Hippocampal formation (tissue), 2 donors: ENCODE results near the gene PCDHGA11.
"Not testable (repeated sequence)": the region's sequence is repeated elsewhere in the genome, so short reads cannot be mapped to it uniquely, and the experiment has no call there.

Experiments
- DNase-seq, 2 donors: peaks; one replicate each; lab custom pipeline; 2025; lab: John Stamatoyannopoulos, UW

The PCDHGA11 gene

DNA sequence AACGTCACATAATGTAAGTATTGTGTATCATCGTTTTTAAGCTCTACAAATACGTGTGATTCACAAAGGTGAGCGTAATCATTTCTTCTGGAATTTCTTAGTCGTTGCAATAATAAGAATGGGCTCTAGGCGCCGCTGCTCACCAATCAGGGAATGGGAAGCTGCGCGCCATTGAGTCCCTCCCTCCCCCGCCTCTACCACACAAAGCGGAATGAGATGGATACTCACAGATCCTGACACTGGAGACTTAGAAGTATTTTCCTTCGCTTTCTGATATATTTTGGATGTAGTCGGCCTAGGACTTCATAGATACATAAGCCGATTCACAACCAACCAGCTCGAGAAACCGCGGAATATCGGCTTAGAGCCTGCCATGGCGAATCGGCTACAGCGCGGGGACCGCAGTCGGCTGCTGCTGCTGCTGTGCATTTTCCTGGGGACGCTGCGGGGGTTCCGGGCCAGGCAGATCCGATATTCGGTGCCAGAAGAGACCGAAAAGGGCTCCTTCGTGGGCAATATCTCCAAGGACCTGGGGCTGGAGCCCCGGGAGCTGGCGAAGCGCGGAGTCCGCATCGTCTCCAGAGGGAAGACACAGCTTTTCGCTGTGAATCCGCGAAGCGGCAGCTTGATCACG, at the start of gene PCDHGA11:
Gene PCDHGA11 (plus strand): TSS at position 197 of the 634 bp plus-strand sequence. CDS start 177 bp downstream, at position 374.
- no peak for DNase-seq

DNA sequence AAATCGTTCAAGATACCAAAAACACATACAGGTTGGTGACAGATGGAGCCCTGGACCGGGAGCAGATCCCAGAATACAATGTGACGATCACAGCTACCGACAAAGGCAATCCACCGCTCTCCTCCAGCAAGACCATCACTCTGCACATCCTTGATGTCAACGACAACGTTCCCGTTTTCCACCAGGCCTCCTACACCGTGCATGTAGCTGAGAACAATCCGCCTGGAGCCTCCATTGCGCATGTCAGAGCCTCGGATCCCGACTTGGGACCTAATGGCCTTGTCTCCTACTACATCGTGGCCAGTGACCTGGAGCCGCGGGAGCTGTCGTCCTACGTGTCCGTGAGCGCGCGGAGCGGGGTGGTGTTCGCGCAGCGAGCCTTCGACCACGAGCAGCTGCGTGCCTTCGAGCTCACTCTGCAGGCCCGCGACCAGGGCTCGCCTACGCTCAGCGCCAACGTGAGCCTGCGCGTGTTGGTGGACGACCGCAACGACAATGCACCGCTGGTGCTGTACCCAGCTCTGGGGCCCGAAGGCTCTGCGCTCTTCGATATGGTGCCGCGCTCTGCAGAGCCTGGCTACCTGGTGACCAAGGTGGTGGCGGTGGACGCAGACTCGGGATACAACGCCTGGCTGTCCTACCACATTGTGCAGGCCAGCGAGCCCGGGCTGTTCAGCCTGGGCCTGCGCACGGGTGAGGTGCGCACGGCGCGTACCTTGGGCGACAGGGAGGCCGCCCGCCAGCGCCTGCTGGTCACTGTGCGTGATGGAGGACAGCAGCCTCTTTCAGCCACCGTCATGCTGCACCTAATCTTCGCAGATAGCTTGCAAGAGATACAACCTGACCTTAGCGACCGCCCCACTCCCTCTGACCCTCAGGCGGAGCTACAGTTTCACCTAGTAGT, 49.0 kb upstream of the PCDHGA11 start:
- DNase-seq = no peak

DNA sequence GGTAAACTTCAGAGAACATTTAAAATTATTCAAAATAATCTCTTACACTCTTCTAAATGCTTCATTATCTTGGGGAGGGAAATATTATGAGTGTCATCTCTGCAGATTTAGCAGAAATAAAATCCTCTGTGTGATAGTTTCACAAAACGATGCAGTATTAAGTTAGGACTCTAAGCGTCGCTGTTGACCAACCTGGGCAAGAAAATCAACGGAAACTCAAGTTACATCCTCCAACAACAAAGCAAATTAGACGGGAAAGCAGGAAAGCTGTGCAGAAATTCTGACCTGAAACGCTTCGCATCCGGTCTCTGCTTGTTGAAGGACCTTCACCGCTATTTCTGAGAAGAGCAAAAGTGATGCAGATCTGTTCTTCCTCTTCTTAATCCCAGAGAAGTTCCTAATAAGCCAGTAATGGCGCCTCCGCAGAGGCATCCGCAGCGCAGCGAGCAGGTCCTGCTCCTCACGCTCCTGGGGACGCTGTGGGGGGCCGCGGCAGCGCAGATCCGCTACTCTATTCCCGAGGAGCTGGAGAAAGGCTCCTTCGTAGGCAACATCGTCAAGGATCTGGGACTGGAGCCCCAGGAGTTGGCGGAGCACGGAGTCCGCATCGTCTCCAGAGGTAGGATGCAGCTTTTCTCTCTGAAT, 47.1 kb upstream of the PCDHGA11 start, which contains the start of gene PCDHGA6:
Gene PCDHGA6 (plus strand): TSS at position 219 of the 645 bp plus-strand sequence. CDS start 193 bp downstream, at position 412.
- no peak for DNase-seq

DNA sequence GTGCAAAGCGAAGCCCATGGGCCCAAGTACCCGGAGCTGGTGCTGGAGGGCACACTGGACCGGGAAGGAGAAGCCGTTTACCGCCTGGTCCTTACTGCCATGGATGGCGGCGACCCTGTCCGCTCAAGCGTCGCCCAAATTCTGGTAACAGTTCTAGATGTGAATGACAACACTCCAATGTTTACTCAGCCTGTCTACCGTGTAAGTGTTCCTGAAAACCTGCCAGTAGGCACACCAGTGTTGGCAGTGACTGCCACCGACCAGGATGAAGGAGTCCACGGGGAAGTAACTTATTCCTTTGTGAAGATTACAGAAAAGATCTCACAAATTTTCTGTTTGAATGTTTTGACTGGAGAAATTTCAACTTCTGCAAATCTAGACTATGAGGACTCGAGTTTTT, 46.2 kb upstream of the PCDHGA11 start:
- no peak for DNase-seq

DNA sequence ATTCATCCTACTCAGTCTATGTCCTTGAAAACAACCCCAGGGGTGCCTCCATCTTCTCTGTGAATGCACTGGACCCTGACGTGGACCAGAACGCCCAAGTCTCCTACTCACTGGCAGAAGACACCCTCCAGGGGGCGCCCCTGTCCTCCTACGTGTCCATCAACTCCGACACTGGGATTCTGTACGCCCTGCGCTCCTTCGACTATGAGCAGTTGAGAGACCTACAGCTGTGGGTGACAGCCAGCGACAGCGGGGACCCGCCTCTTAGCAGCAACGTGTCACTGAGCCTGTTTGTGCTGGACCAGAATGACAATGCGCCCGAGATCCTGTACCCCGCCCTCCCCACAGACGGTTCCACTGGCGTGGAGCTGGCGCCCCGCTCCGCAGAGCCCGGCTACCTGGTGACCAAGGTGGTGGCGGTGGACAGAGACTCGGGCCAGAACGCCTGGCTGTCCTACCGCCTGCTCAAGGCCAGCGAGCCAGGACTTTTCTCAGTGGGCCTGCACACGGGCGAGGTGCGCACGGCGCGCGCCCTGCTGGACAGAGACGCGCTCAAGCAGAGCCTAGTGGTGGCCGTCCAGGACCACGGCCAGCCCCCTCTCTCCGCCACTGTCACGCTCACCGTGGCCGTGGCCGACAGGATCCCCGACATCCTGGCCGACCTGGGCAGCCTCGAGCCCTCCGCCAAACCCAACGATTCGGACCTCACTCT, 45.3 kb upstream of the PCDHGA11 start:
- DNase-seq = not testable (repeated sequence)

DNA sequence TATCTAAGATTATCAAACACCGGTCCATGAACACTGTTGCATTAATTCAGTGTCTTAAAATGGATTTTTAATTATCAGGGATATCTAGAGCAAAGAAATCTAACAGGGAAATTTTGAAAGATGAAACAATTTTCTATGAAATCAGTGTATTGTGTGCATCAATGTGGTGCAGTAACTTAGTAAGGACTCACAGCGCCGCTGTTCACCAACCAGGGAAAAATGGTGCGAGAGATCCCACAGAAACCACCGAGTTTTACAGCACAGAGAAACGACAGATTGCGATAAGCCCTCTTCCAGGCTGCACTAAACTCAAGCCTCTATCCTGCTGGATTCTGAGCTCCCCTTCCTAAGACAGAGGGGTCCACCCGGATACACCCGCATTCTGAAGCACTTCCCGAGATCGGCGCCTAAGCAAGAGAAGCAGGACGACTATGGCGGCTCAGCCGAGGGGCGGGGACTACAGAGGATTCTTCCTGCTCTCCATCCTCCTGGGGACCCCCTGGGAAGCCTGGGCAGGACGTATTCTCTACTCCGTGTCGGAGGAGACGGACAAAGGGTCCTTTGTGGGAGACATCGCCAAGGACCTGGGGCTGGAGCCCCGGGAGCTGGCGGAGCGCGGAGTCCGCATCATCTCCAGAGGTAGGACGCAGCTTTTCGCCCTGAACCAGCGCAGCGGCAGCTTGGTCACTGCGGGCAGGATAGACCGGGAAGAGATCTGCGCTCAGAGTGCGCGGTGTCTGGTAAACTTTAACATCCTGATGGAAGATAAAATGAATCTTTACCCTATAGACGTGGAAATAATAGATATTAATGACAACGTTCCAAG, 38.2 kb upstream of the PCDHGA11 start, which contains the start of gene PCDHGA7:
Gene PCDHGA7 (plus strand): TSS at position 274 of the 826 bp plus-strand sequence. CDS start 158 bp downstream, at position 432.
- no peak for DNase-seq

DNA sequence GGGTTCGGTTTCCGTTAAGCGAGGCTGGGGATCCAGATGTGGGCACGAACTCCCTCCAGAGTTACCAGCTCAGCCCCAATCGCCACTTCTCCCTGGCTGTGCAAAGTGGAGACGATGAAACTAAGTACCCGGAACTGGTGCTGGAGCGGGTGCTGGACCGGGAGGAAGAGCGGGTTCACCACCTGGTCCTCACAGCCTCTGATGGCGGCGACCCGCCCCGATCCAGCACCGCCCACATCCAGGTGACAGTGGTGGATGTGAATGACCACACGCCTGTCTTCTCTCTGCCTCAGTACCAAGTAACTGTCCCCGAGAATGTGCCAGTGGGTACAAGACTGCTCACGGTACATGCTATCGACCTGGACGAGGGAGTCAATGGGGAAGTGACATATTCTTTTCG, 37.5 kb upstream of the PCDHGA11 start:
- DNase-seq = no peak

DNA sequence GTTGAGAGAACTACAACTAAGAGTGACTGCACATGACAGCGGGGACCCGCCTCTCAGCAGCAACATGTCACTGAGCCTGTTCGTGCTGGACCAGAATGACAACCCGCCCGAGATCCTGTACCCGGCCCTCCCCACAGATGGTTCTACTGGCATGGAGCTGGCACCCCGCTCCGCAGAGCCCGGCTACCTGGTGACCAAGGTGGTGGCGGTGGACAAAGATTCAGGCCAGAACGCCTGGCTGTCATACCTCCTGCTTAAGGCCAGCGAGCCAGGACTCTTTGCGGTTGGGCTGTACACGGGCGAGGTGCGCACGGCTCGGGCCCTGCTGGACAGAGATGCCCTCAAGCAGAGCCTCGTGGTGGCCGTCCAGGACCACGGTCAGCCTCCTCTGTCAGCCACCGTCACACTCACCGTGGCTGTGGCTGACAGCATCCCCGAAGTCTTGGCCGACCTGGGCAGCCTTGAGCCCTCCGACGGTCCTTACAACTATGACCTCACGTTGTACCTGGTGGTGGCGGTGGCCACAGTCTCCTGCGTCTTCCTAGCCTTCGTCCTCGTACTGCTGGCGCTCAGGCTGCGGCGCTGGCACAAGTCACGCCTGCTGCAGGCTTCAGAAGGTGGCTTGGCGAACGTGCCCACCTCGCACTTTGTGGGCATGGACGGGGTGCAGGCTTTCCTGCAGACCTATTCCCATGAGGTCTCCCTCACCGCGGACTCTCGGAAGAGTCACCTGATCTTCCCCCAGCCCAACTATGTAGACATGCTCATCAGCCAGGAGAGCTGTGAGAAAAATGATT, 36.2 kb upstream of the PCDHGA11 start:
- no peak for DNase-seq

DNA sequence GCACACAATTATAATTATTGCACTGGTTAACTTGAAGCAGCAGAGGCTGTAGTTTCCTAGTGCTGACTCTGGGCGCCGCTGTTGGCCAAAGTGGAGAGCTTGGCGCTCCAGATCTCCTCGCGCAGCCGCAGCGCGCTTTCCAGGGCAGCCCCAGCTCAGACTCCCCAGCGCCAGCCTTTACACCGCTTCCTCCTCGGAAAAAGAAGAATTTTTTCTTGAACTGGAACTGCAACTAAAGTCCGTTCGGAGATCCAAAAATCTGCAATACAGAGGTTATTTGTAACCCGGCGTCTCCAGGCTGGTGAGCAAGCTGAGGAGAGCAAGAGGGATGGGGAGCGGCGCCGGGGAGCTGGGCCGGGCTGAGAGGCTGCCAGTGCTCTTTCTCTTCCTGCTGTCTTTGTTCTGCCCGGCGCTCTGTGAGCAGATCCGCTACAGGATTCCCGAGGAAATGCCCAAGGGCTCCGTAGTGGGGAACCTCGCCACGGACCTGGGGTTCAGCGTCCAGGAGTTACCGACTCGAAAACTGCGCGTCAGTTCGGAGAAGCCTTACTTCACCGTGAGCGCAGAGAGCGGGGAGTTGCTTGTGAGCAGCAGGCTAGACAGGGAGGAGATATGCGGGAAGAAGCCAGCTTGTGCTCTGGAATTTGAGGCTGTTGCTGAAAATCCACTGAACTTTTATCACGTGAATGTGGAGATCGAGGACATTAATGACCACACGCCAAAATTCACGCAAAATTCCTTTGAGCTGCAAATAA, 33.1 kb upstream of the PCDHGA11 start, which contains the start of gene PCDHGB4:
Gene PCDHGB4 (plus strand): TSS at position 142 of the 755 bp plus-strand sequence. CDS start 187 bp downstream, at position 329.
- not testable (repeated sequence) for DNase-seq

DNA sequence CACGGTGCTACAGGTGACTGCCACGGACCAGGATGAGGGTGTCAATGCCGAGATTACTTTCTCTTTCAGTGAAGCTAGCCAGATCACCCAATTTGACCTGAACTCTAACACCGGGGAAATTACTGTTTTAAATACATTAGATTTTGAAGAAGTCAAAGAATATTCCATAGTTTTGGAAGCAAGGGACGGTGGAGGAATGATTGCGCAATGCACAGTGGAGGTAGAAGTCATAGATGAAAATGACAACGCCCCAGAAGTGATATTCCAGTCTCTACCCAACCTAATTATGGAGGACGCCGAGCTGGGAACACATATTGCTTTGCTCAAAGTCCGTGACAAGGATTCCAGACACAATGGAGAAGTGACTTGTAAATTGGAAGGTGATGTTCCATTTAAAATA, 32.2 kb upstream of the PCDHGA11 start:
- no peak for DNase-seq

DNA sequence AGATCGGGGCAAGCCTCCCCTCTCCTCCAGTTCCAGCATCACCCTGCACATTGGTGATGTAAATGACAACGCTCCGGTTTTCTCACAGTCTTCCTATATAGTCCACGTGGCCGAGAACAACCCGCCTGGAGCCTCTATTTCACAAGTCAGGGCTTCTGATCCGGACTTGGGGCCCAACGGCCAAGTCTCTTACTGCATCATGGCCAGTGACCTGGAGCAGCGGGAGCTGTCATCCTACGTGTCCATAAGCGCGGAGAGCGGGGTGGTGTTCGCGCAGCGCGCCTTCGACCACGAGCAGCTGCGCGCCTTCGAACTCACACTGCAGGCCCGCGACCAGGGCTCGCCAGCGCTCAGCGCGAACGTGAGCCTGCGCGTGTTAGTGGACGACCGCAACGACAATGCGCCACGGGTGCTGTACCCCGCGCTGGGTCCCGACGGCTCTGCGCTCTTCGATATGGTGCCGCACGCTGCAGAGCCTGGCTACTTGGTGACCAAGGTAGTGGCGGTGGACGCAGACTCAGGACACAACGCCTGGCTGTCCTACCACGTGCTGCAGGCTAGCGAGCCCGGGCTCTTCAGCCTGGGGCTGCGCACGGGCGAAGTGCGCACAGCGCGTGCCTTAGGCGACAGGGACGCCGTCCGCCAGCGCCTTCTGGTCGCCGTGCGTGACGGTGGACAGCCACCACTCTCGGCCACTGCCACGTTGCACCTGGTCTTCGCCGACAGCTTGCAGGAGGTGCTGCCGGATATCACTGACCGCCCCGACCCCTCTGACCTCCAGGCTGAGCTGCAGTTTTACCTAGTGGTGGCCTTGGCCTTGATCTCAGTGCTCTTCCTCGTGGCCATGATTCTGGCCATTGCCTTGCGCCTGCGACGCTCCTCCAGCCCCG, 31.5 kb upstream of the PCDHGA11 start:
- DNase-seq = no peak

DNA sequence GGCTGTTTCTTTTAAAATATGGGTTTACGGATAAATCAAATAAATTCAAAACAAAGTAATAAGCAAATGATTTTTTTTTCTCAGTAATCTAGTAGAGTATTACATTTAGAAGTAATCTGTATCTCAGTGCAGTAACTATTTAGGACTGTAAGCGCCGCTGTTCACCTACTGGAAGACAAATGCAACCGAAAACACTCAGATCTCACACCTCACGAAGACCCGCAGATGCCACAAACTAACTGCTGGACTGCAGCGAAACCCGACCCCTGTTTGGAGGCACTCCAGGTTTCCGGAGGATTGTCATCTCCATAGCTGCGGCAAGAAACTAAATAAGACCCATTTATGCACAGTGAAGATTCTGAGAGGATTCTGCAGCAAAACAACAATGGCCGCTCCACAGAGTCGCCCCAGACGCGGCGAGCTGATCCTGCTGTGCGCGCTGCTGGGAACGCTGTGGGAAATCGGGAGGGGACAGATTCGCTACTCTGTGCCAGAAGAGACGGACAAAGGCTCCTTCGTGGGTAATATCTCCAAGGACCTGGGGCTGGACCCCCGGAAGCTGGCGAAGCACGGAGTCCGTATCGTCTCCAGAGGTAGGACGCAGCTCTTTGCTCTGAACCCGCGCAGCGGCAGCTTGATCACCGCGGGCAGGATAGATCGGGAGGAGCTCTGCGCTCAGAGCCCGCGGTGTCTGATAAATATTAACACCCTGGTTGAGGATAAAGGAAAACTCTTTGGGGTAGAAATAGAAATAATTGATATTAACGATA, 28.2 kb upstream of the PCDHGA11 start, which contains the start of gene PCDHGA8:
Gene PCDHGA8 (plus strand): TSS at position 205 of the 770 bp plus-strand sequence. CDS start 181 bp downstream, at position 386.
- DNase-seq = no peak

DNA sequence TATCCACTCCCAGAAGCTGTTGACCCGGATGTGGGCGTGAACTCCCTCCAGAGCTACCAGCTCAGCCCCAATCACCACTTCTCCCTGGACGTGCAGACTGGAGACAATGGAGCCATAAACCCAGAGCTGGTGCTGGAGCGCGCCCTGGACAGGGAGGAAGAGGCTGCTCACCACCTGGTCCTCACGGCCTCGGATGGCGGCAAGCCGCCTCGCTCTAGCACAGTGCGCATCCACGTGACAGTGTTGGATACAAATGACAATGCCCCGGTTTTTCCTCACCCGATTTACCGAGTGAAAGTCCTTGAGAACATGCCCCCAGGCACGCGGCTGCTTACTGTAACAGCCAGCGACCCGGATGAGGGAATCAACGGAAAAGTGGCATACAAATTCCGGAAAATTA, 27.6 kb upstream of the PCDHGA11 start:
- no peak for DNase-seq

DNA sequence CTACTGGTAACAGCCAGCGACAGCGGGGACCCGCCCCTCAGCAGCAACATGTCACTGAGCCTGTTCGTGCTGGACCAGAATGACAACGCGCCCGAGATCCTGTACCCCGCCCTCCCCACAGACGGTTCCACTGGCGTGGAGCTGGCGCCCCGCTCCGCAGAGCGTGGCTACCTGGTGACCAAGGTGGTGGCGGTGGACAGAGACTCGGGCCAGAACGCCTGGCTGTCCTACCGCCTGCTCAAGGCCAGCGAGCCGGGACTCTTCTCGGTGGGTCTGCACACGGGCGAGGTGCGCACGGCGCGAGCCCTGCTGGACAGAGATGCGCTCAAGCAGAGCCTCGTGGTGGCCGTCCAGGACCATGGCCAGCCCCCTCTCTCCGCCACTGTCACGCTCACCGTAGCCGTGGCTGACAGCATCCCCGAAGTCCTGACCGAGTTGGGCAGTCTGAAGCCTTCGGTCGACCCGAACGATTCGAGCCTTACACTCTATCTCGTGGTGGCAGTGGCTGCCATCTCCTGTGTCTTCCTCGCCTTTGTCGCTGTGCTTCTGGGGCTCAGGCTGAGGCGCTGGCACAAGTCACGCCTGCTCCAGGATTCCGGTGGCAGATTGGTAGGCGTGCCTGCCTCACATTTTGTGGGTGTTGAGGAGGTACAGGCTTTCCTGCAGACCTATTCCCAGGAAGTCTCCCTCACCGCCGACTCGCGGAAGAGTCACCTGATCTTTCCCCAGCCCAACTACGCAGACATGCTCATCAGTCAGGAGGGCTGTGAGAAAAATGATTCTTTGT, 26.3 kb upstream of the PCDHGA11 start:
- DNase-seq = not testable (repeated sequence)

DNA sequence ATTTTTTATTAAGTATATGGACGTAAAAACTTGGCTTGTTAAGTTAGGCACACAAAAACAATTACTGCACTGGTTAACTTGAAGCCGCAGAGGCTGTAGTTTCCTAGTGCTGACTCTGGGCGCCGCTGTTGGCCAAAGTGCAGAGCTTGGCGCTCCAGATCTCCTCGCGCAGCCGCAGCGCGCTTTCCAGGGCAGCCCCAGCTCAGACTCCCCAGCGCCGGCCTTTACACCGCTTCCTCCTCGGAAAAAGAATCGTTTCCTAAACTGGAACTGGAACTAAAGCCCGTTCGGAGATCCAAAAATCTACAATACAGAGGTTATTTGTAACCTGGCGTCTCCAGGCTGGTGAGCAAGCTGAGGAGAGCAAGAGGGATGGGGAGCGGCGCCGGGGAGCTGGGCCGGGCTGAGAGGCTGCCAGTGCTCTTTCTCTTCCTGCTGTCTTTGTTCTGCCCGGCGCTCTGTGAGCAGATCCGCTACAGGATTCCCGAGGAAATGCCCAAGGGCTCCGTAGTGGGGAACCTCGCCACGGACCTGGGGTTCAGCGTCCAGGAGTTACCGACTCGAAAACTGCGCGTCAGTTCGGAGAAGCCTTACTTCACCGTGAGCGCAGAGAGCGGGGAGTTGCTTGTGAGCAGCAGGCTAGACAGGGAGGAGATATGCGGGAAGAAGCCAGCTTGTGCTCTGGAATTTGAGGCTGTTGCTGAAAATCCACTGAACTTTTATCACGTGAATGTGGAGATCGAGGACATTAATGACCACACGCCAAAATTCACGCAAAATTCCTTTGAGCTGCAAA, 22.9 kb upstream of the PCDHGA11 start, which contains the start of gene PCDHGB5:
Gene PCDHGB5 (plus strand): TSS at position 192 of the 796 bp plus-strand sequence. CDS start 181 bp downstream, at position 373.
- not testable (repeated sequence) for DNase-seq
